HG02852 (cell line): ENCODE measurements around the gene ZFYVE27.

Experiments used
- ATAC-seq: cut with Tn5 transposase; IDR thresholded peaks from one replicate; pipeline ENCODE4 v1.9.1; 2021; ENCODE audit warnings: mild to moderate bottlenecking, moderate library complexity; ENCODE audit not compliant: unreplicated experiment

ZFYVE27 gene

DNA sequence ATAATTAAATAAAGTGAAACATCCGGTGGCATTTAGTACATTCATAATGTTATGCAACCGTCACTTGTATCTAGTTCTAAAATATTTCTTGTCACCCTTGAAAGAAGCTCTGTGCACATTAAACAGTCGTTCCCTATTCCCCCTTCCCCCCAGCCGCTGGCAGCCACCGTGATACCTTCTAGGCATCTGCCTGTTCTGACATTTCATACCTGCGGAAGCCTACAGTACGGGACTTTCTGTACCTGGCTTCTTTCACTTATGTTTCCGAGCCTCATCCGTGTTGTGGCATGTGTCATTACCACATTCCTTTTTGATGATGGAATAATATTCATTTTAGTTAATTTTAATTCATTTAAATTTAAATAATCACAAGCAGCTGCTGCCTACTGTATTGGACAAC, 48.8 kb downstream of the ZFYVE27 start:
- ATAC-seq = no peak

DNA sequence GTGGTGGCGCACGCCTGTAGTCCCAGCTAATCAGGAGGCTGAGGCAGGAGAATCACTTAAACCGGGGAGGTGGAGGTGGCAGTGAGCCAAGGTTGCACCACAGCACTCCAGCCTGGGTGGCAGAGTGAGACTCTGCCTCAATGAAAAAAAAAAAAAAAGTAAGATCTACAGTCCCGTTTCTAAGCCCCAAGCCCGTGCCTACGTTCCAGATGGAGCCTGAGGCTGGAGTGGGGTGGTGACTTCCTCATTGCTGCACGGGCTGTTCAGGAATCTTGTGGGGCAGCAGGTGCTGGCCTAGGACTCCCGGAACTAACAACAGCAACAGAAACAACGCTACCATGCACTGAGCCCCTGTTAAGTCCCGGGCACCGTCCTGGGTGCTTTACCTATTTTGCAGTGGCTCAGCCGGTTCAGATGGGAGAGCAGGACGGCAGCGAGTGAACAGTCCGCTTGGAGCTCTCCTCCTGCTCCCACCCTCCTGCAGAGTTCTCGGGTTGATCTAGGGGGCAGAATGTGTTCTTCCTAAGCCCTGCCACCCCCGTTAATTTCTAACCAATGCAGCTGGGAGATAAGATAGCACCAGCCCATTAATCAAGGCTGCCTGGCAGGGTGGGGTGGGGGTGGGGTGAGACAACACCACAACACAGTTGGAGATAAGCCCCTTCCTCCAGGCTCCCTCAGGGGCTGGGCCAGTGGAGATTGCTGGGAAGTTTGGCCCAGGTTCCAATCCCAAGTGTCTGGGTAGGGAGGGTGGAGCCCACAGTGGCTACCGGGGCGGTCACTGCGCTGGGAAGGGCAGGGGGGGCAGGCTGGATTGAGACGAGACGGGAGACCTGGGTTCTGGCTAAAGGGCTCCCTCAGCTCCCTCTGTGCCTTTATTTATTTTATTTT, 51.9 kb downstream of the ZFYVE27 start:
- no peak for ATAC-seq

DNA sequence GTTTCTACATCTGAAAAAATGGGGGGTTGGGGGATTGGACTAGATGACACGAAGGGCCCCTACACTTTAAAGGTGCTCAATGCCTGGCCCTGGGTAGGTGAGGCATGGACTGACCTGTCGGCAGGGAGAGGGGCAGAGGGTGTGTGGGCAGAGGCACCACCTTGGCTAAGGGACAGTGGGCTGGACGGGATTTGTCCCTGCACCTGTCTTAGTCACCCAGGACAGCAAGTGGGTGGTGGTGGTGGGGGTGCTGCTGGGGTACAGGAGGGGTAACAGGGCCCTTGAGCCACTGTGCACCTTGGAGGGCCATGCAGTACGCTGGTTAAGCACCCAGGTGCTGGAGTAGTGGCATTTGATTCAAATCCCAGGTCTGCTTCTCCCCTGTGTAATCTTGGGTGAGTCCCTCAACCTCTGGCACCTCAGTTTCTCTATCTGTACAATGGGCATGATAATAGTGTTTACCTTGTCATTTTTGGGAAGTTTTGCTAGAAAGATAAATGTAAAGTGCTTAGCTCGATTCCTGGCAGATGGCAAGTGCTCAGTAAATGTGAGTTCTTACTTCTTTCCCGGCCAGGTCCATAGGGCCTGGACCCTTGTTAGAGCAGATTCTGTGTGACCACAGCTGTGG, 53.0 kb downstream of the ZFYVE27 start:
- no peak for ATAC-seq

DNA sequence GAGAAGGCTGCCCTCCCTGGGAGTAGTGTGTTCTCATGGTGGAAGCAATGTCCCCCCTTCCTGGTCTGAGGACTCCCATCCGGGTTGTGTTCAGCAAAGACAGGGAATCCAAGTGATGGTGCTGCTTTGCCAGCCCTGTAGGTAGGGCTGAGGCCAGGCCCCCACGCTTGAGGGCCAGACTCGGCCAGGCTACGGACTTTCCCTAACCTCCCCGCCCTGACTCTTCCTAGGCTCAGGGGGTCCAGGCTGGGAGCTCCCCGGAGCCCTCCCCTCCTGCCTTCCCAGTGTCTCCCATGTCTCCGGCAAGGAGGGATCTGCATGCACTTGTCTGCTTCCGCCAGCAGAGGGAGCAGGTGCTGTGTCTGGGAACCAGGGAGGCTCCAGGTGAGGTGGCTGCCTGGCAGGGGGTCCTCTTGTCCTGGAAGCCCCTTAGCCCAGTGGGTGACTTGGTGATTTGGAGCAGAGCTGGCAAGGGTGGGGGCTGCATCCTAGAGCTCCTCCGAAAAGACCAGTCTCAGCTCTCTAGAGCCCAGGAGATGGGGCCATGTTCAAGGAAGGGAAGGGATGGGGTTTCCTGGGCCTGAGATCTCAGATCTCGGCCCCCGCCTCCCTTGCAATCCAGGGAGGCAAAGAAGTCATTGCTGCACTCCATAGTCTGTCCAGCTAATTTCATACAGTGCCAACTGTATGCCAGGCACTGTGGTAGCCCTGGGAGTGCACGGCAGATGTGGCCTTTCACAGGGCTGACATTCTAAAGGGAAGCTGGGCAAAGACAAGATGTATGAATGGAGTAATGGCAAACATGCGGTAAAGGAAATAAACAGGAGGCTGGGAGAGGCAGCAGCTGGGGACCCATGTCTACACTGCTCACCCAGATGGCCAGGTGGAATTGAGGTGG, 55.1 kb downstream of the ZFYVE27 start:
- peak; percentile 62 for ATAC-seq

DNA sequence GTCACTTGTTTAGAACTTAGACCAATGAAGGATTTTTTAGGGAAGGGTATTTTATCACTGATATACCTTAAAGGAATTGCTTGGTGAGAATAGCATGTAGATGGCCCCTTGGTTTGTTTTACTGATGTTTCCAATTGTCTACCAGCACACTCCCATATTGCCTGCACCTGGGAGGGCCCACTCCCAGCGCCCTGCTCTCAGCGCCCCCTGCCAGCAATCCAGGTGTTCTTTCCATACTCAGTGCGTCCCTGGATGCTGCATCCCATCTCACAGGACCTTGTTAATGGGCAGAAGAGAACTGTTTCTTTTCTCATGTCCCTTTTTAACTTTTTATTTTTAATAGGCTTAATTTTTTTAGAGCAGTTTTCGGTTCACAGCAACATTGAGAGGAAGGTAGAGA, 59.0 kb downstream of the ZFYVE27 start:
- no peak for ATAC-seq

DNA sequence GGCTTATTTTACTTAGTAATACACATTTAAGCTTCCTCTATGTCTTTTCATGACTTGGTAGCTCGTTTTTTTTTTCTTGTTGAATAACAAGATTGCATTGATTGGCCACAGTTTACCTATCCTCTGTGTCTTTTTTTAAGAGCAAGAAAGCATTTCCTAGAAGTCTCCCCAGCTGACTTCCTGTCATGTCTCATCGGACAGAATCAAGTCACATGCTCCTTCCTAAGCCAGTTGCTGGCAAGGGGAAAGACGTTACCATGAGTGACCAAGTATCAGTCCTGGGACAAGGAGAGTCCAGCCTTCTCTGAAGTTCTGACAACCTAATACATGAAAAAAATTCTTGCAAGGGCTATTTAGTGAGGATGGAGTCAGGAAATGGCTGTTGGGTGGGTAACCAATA, 59.7 kb downstream of the ZFYVE27 start:
- no peak for ATAC-seq

DNA sequence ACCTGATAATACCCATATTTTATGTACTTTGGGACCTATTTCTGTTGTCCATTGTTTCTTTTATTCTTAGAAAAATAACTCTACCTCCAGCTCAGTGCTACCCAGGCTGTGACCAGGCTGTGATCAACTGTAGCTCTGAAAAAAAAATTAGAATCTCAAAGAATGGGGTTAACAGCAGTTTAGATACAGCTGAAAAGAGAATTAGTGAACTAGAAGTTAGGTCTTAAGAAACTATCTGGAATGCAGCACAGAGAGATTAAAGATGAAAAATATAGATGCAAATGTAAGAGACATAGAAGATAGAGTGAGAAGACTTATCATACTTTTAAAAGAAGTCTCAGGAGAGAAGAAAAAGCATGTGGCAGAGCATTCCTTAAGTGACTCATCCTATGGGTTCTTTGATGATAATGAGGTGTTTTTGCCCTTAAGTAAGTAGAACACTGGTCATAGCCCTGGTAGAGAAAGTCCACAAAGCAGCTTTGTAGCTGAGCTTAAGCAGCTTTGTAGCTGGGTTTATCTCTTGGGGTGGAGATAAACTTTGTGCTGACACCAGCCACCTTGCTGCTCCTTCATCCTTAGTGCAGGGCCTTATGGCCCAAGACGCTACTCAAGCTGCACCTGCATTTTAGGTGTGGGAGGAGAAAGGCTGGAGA, 62.2 kb downstream of the ZFYVE27 start:
- ATAC-seq = no peak

DNA sequence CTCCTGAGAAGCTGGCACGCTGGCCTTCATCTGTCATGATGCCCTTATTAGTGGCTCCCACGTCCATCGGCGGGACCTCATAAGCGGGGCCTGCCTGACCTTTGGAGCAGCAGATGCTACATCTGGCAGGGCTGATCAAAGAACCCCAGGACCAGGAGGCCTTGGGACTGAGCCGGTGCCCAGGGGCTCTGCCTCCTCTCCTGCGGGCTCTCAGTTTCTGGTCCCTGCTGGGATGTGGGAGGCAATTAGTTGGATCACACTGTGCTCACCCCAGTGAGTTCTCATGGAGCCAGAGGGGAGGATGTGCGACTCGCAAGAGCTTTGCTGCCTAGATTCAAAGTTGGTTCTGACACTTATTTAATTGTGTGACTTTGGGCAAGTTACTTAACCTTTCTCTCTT, 63.5 kb downstream of the ZFYVE27 start:
- no peak for ATAC-seq

DNA sequence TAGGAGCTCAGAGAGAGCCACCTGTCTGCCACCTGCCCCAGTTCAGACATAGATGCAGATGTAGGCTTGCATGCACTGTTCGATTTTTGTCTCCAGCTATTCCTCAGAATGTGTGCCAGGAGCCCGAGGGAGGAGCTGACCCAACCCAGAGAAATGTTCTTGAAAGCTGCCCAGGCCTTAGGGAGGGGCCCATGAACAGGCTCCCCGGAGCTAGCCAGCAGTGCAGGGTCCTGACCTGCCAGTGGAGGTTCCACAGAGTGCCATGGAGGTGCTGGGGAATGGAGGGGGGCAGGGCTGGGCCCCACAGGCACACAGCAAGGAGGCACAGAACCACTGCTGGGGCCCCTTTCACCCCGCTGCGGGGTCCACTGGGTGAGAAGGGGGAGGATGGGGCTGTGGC, 64.5 kb downstream of the ZFYVE27 start:
- ATAC-seq = no peak

DNA sequence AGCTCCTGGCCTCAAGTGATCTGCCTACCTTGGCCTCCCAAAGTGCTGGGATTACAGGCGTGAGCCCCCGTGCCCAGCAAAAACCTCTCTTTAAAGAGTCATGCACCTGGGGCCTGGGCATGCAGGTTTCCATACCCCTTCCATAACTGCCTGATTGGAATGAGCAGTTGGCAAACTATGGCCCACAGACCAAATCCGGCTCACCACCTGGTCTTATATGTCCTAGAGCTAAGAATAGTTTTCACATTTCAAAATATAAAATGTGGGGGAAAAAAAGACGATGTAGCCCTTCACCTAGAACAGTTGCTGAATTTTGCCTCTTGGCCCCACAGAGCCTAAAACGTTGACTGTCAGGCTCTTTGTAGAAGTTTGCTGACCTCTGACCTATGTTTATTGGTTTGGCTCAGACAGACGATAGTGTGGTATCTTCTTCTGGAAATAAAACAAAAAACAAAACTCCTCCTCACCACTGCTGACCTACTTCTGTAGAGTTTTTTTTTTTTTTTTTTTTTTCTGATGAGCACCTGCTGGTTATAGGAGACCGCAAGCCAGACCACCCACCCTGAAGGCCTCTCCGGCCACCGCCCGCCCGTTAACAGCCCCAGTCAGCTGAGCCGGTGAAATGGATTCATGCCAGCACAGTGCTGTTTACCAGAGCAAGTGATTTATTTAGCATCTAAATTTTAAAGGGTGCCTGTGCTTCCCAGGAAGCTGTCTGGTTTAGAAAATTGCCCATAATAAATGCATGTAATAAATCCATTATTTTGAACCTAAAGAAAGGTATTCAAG, 68.4 kb downstream of the ZFYVE27 start:
- ATAC-seq = no peak

DNA sequence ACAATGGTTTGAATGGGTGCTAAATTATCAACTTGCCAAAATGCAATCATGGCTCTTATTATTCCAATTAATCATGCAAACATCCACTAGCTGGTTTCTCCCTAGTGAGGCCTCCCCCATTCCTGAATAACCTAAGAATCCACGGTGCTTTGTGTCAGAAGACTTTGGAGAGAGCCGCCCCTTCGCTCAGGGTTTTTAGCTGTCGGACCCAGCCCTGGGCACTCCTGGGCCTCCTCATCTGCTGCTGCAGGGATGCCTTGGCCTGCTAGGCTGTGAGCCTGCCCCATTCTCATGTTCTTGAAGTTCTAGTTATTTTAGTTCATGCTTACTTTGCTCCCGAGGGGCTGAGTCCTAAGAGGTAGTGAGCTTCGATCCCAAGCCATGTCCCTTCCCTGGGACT, 69.0 kb downstream of the ZFYVE27 start:
- ATAC-seq = no peak

DNA sequence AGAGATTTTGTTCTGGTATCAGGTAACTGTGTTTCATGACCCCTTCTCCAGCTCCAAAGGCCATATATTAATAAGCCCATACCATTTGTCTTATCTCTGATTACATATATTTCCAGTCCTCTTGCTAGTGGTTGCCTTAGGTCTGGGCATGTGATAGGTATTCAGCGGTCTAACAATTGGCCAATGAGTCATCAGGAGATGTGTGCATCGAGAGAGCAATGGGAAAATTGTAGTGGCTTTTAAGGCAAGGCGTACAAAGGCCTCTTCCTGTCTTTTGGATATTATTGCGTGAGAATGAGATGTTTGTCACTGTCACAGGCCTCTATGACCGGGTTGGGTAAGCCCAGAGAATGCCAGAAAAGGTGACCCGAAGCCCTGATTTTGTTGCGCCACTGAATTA, 73.5 kb downstream of the ZFYVE27 start:
- no peak for ATAC-seq
